Hepatocyte (in vitro differentiated cells): Measurements from ENCODE around the gene PDE7B. TPM values are rescaled to one million over a fixed set of nuclear protein-coding genes. Genes with fewer than 3 reads are reported as not detected.

Source experiments
- DNase-seq: peaks from one replicate; pipeline ENCODE4 v3.0.0-alpha.2; 2016; ENCODE audit warnings: low spot score
- H2AFZ ChIP-seq: fragments of 200-600 bp; sonication (generic); 2 replicates; pipeline ENCODE4 v1.6.0; 2016; ENCODE audit warnings: antibody characterized with exemption, mild to moderate bottlenecking
- H3K27ac ChIP-seq: fragments of 200-600 bp; sonication (generic); 2 replicates; pipeline ENCODE4 v1.5.1; 2016; ENCODE audit warnings: mild to moderate bottlenecking
- H3K27me3 ChIP-seq: fragments of 200-600 bp; sonication (generic); 2 replicates; pipeline ENCODE4 v1.6.1; 2016
- H3K36me3 ChIP-seq: fragments of 200-600 bp; sonication (generic); replicated peaks from 2 replicates; pipeline ENCODE4 v1.5.1; 2016; ENCODE audit warnings: low read depth; ENCODE audit not compliant: insufficient read depth
- H3K4me1 ChIP-seq: fragments of 200-600 bp; sonication (generic); 2 replicates; pipeline ENCODE4 v1.5.1; 2016; ENCODE audit warnings: mild to moderate bottlenecking, moderate library complexity; ENCODE audit not compliant: insufficient read depth
- H3K4me2 ChIP-seq: fragments of 200-600 bp; sonication (generic); 2 replicates; pipeline ENCODE4 v1.6.0; 2016
- H3K4me3 ChIP-seq: fragments of 200-600 bp; sonication (generic); 2 replicates; pipeline ENCODE4 v1.5.1; 2016; ENCODE audit warnings: mild to moderate bottlenecking
- H3K79me2 ChIP-seq: fragments of 200-600 bp; sonication (generic); 2 replicates; pipeline ENCODE4 v1.6.0; 2017; ENCODE audit warnings: mild to moderate bottlenecking
- H3K9me2 ChIP-seq: fragments of 200-600 bp; sonication (generic); replicated peaks from 2 replicates; pipeline ENCODE4 v1.6.0; 2017; ENCODE audit warnings: mild to moderate bottlenecking; ENCODE audit not compliant: insufficient read depth
- H3K9me3 ChIP-seq: fragments of 200-600 bp; sonication (generic); 2 replicates; pipeline ENCODE4 v1.5.1; 2016; ENCODE audit warnings: low read depth, mild to moderate bottlenecking
- H4K20me1 ChIP-seq: fragments of 200-600 bp; sonication (generic); 2 replicates; pipeline ENCODE4 v1.6.0; 2016; ENCODE audit warnings: mild to moderate bottlenecking; ENCODE audit not compliant: insufficient read depth, poor library complexity, severe bottlenecking
- CTCF ChIP-seq: fragments of 200-600 bp; sonication (generic); IDR thresholded peaks from 2 replicates; pipeline ENCODE4 v1.5.1; 2016; ENCODE audit warnings: antibody characterized with exemption, mild to moderate bottlenecking; ENCODE audit not compliant: poor library complexity
- EZH2 ChIP-seq: fragments of 200-600 bp; sonication (generic); IDR thresholded peaks from 2 replicates; pipeline ENCODE4 v1.6.1; 2016; ENCODE audit warnings: antibody characterized with exemption, mild to moderate bottlenecking, borderline replicate concordance
- EZH2phosphoT487 ChIP-seq: fragments of 200-600 bp; sonication (generic); IDR thresholded peaks from one replicate; pipeline ENCODE4 v1.6.1; 2018; ENCODE audit warnings: antibody characterized with exemption, mild to moderate bottlenecking, low read depth, moderate library complexity; ENCODE audit not compliant: unreplicated experiment, severe bottlenecking
- WGBS: methylation state at CpG from one replicate; pipeline ENCODE4 v1.1.6; 2016; ENCODE audit warnings: low lambda C conversion rate; ENCODE audit errors: missing lambda C conversion rate; 5-methylcytosine and 5-hydroxymethylcytosine counted together
- polyA plus RNA-seq: library from polyadenylated mRNA; unstranded; fragments of >200 nt; fragmentation: Nextera tagmentation; extraction: Ambion mirVana; gene quantifications from 2 replicates; pipeline ENCODE4 v1.2.1, GENCODE V29; 2016
- total RNA-seq: library from RNA; depleted of rRNA; stranded (reverse); fragments of >200 nt; gene quantifications from 2 replicates; pipeline ENCODE4 v1.2.3, GENCODE V29; 2014

Gene PDE7B
- total and polyA plus RNA-seq, 2 experiments from 2014 or later = 3.4 to 7.2 TPM

DNA sequence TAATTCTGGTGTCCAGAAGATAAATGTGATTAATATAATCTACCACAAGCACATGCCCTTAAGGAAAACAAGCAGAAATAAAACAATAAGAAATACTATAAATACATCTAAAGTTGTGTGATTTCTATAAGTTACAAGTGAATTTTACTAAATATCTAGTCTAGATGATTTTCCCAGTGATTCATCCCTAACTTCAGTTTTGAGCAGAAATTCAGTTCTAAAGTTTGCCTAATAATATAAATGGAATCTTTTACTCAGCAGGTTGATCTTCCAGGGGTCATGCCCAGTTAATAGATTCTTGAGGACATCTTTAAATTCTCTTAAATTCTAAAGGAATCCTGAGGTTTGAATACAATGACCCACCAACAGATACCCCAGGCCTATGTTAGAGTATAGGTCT is 37.3 kb downstream of the PDE7B start:
- Histone ChIP-seq H3K4me3 (no peak overlapping the region), H3K27me3 (no peaks in the 10 kb centered on the region), H3K4me2 (no peak overlapping the region), H3K27ac (no peak overlapping the region), H3K79me2 (no peaks in the 10 kb centered on the region), H3K36me3 (no peaks in the 10 kb centered on the region), H2AFZ (no peak overlapping the region), H4K20me1 (no peaks in the 10 kb centered on the region), H3K9me2 (no peaks in the 10 kb centered on the region), H3K4me1 (no peaks in the 10 kb centered on the region), H3K9me3 (no peaks in the 10 kb centered on the region)
- DNase-seq = no peak
- TF ChIP-seq EZH2 (no peak), CTCF (no peak), EZH2phosphoT487 (no peak)

DNA sequence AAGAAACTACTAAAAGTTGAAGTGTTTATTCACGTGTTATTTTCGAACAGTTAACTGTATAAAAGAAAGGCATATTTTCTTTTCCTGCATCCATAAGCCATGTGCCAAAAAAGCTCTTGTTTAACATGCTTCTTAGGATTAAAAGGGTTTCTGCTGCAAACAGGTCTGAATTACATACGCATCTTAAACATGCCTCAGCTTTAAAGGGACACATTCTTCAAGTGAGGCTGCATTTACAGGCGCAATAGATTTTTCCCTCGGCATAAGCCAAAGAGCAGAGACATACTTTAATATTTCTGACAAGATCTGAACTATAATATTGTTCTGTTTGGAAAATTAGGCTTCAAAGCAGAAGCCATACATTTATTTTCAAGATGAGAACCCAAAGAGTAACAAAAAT is 39.4 kb downstream of the PDE7B start:
- no peaks in the 10 kb centered on the region for H3K79me2 ChIP-seq
- no peaks in the 10 kb centered on the region for H3K9me2 ChIP-seq
- H3K4me3 ChIP-seq = no peak overlapping the region
- no peaks in the 10 kb centered on the region for H3K36me3 ChIP-seq
- H3K9me3 ChIP-seq = no peaks in the 10 kb centered on the region
- no peaks in the 10 kb centered on the region for H3K4me1 ChIP-seq
- TF ChIP-seq CTCF (no peak), EZH2 (no peak), EZH2phosphoT487 (no peak)
- 78% methylated on average over 5 of the region's 5 CpGs for WGBS
- no peaks in the 10 kb centered on the region for H4K20me1 ChIP-seq
- H2AFZ ChIP-seq = no peak overlapping the region
- H3K27ac ChIP-seq = no peak overlapping the region
- no peak for DNase-seq
- H3K27me3 ChIP-seq = no peaks in the 10 kb centered on the region
- H3K4me2 ChIP-seq = no peak overlapping the region

DNA sequence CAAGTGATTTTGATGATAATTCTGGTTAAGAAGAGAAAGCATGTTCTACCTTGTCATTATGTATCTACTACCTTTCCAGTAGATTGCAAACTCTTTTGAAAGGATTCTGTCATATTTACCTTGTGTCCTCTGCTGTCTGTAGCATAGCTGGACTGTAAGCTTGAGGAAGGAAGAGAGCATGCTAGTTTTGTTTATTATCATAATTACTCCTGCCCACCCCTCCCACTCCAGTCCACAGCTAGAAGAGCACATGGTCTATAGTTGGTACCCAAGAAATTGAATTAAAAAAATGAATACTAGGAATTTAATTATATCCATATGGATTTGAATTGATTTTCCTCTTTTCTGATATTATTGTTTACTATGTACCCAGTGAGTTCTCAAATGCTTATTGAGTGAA is 40.2 kb downstream of the PDE7B start:
- Histone ChIP-seq H4K20me1 (no peaks in the 10 kb centered on the region), H3K27me3 (no peaks in the 10 kb centered on the region), H2AFZ (no peak overlapping the region), H3K9me2 (no peaks in the 10 kb centered on the region), H3K9me3 (no peaks in the 10 kb centered on the region), H3K4me1 (no peaks in the 10 kb centered on the region), H3K27ac (no peak overlapping the region), H3K36me3 (no peaks in the 10 kb centered on the region), H3K79me2 (no peaks in the 10 kb centered on the region), H3K4me2 (no peak overlapping the region), H3K4me3 (no peak overlapping the region)
- no peak for DNase-seq
- TF ChIP-seq EZH2 (no peak), CTCF (no peak), EZH2phosphoT487 (no peak)

DNA sequence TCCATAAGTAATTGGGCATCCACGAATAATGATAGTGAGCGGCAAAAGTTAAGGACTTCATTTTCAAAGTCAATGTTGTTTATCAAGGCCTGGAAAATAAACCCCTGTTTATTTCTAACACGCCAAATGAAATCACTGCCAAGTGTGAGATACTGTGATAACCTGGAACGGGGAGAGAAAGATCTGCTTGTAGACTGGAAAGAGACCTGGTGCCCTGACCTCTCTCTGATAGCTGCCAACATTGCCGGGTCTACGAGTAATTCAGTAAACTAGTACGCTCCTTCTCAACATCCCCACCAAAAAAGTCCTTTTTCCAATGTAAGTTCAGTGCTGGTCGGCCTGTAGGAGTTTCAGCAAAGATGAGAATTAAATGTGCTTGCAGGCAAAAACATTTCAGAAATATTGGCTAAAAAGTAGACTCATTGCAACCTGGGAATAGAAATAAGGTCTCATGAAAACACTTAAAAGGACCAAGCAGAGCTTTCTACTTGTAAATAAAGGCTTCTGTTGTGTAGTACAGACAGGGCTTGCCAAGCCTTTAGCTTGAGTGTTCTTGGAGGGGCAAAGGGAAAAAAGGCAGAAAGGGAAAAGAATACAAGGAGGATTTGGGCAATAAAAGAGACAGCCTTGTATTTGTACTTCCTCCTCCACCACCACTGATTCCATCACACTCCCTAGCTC is 43.9 kb downstream of the PDE7B start:
- no peaks in the 10 kb centered on the region for H4K20me1 ChIP-seq
- H3K9me2 ChIP-seq = no peaks in the 10 kb centered on the region
- H3K27me3 ChIP-seq = no peaks in the 10 kb centered on the region
- no peak overlapping the region for H2AFZ ChIP-seq
- whole genome bisulfite sequencing = 93% methylated on average over 8 of the region's 8 CpGs
- TF ChIP-seq CTCF (no peak), EZH2phosphoT487 (no peak), EZH2 (no peak)
- H3K9me3 ChIP-seq = no peaks in the 10 kb centered on the region
- H3K36me3 ChIP-seq = no peaks in the 10 kb centered on the region
- H3K27ac ChIP-seq = no peak overlapping the region
- H3K4me2 ChIP-seq = no peak overlapping the region
- H3K4me3 ChIP-seq = no peak overlapping the region
- DNase-seq = no peak
- no peaks in the 10 kb centered on the region for H3K79me2 ChIP-seq
- H3K4me1 ChIP-seq = no peaks in the 10 kb centered on the region
